Mammary epithelial cell (primary cell): ENCODE results near the gene RBM34.

Source experiments
- CTCF ChIP-seq, 2 donors: IDR thresholded peaks in 1 of 2; conservative IDR thresholded peaks in 1 of 2; 2 replicates each; pipeline ENCODE4 v1.5.1; 2011 to 2012; ENCODE audit warnings: inconsistent platforms in 2 of 2, low read length in 2 of 2, mild to moderate bottlenecking in 2 of 2, control low read depth in 1 of 2, low read depth in 1 of 2; ENCODE audit not compliant: insufficient read depth in 1 of 2; ENCODE audit errors: extremely low read depth in 1 of 2
- EZH2 ChIP-seq: IDR thresholded peaks from 2 replicates; pipeline ENCODE4 v1.6.1; 2012; ENCODE audit warnings: low read length, inconsistent platforms, borderline replicate concordance

- TF ChIP-seq CTCF (conservative IDR thresholded peaks at IDR 0.05 in 1 of 2, IDR thresholded peaks at IDR 0.05 in 1 of 2; ENCODE audit: extremely low read depth in 1 of 2, insufficient read depth in 1 of 2, low read depth in 1 of 2, low read length in 2 of 2), result no peak
- no peak for TF ChIP-seq EZH2
Observed at GRCh38 chr1:235161685-235162327, 756 bp upstream of the RBM34 start.
